DMS79 (cell line): ENCODE results near the gene EFCAB11.

Source experiments
- DNase-seq: peaks from one replicate; lab custom pipeline; 2025; lab: John Stamatoyannopoulos, UW

The EFCAB11 gene

DNA sequence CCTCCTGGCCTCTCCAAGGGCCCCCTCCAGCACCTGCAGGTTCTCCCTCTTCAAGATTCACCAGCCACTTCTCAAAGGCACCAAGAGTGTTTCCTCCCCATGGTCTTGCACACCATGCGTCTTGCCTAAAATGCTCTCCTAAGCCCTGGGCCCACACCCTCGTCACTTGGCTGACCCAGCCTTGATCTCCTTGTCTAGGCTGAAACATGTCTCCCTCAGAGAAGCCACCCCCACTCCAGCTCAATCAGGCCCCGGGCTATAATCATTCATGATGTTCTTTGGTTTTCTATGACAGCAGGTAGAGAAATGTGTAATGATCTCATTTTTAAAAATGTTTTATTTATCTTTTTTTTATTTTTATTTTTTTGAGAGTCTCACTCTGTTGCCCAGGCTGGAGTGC is 88.1 kb downstream of the EFCAB11 start:
- DNase-seq, result no peak

DNA sequence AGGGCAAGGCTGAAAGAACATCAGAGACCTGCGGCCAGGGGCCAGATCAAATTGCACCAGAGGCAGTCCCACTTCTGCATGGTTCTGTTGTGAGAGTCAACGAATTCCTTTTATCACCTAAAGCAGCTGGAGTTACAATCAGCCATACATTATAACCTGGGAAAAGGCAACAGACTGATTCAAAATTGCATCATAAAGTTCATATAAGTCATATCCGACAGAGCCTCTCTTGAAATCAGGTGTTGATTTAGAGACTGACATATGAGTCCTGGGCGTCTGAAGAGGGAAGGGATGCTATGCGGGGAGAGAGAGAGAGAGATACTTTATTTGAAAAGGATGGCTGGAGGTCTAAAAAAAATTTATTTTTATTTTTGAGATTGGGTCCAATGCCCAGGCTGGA is 89.4 kb downstream of the EFCAB11 start:
- DNase-seq, result no peak

DNA sequence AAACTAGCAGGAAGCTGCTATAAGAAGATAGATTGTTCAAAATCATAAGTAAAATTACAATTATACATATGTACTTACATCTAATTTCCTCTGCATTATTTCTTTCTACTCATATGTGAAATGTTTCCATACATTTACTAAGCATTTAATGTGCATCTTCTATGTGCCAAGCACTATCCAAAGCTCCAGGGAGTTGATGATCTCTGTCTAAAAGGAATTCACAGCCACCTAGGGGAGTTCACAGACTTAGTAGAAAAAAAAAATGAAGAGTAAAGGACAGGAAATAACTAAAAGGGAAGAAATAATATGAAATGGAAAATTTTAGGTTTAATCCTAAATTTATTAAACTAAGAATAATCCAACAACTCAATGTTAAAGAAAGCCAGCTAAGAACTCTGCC is 91.7 kb downstream of the EFCAB11 start:
- no peak for DNase-seq

DNA sequence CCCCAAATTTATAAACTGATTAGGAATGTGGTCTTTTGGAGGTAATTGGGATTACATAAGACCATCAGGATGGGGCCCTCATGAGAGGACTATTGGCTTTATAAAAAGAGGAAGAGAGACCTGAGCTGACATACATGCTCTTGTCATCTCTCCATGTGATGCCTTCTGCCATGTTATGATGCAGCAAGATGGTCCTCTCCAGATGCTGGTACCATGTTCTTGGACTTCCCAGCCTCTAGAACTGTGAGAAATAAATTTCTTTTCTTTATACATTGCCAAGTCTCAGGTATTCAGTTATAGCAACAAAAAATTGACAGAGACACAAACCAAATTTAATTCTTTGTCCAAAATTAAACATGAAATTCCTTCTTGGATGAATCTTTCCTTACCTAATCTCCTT is 92.9 kb downstream of the EFCAB11 start:
- no peak for DNase-seq

DNA sequence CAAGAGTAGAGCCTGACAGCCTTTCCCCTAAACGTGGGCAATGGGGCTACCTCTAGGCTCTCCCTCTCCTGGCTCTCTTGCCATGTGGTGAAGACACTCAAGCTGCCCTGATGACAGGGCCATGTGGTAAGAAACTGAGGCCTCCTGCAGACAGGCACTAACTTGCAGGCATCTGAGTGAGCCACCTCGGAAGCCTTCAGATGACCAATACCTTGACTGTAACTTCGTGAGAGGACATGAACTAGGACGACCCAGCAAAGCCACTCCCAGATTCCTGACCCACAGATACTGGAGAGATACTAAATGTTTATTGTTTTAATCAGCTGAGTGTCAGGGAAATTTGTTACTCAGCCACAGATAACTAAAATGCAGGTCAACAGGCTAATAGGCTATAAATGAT is 96.4 kb downstream of the EFCAB11 start:
- DNase-seq, result no peak

DNA sequence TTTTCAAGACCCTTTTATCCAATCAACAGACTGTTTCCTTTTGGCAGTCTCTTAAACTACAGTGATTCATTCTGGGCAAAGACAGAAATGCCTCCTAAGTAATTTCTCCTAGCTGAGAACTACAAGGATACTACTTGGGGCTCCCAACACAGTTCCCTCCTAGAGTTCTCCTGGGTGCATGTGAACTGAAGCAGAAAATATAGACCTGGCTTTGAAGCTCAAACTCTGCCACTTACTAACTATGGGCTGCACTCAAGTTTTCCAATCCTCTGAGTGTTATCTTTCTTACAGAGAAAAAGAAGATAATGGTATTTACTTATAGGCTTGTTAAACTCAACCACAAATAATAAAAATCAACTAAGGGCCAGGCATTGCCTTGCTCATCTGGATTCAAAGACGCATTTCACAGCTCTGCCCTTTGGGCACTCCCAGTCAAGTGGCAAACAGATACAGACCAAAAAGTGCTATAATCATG is 97.6 kb downstream of the EFCAB11 start:
- DNase-seq, result peak; percentile 56

GRCh38 chr14:89855961-89856656 is 98.4 kb downstream of the EFCAB11 start:
- DNase-seq, result no peak

GRCh38 chr14:89853936-89854693 is 100.4 kb downstream of the EFCAB11 start:
- no peak for DNase-seq

- DNase-seq, result peak; percentile 39
Observed at GRCh38 chr14:89851106-89851505, 103.4 kb downstream of the EFCAB11 start.

DNA sequence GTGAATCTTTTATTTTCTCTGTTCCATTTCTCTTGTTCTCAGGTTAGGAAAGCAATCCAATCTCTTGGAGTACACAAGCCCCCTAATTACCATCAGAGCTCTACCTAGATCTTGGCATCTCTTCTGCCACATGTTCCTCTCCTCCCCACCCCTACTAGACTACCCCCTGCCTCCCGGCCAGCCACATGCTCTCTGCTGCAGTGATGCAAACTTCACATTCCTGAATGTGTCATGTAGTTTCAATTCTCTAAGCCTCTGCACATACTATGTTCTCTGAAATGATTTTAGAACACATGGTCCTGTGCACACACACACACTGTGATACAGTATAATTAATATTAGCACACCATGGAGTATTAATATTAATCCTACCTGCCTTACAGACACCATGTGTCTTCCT is 104.6 kb downstream of the EFCAB11 start:
- no peak for DNase-seq

- DNase-seq, result no peak
Observed at GRCh38 chr14:89848165-89848564, 106.4 kb downstream of the EFCAB11 start.

GRCh38 chr14:89845346-89845745 is 109.2 kb downstream of the EFCAB11 start:
- no peak for DNase-seq

- DNase-seq, result no peak
Observed at GRCh38 chr14:89844508-89844907, 110.0 kb downstream of the EFCAB11 start.

DNA sequence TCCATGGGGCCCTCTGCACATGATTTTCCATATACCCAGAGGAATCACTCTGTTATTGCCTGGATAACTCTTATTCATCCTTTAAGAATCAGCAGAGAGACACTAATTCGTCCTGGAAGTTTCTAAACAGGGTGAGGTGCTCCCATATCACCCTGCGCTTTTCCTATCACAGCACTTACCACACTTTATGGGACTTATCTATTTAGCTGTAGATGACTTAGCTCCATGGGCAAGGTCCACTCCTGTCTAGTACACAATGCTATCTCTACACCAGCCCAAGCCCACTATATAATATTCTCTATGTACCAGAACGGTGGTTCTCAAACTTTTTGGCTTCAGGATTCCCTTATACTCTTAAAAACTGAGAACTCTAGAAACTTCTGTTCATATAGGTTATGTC is 111.7 kb downstream of the EFCAB11 start:
- no peak for DNase-seq

GRCh38 chr14:89841851-89842250 is 112.7 kb downstream of the EFCAB11 start:
- DNase-seq, result no peak

DNA sequence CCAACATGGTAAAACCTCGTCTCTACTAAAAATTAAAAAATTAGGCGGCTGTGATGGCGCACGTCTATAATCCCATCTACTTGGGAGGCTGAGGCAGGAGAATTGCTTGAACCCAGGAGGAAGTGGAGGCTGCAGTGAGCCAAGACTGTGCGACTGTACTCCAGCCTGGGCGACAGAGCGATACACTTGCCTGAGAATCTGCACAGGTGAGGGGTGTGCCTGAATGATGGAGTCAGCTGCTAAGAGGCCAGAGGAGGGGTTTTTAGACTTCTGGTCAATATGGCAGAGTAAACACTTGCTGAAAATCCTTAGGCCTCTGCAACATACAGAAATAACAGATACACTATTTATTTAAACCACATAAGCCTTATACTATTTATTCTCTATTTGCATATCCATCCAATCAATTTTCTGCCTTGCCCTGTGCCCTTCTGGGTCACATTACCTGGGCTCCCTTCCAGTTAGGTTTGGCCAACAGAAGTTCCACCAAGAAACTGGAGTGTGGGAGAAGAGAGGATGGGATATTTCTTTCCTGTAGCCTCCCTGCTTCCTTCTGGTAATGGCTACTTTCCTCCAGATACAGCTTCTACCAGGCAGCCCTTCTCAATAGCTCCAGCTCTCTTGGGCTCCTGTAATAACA is 117.6 kb downstream of the EFCAB11 start:
- no peak for DNase-seq

DNA sequence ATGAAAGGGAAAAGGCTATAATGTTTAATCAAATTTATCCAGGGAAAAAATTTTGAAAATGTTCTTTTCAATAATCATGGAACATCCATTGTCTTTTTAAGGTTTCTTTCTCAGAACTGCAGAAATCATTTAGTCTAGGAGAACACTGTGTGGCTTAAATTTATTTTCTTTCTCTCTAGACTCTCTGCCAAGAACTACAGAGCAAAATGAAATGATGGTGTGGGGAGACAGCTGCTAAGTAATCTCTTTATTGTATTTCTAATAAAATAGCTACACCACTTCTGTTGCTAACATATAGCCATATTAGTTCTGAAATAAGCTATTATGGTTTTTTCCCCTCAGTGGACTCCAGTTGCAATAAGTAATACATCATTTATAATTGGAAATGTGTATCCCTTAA is 120.9 kb downstream of the EFCAB11 start:
- DNase-seq, result no peak

- DNase-seq, result no peak
Observed at GRCh38 chr14:89833120-89833532, 121.4 kb downstream of the EFCAB11 start.

DNA sequence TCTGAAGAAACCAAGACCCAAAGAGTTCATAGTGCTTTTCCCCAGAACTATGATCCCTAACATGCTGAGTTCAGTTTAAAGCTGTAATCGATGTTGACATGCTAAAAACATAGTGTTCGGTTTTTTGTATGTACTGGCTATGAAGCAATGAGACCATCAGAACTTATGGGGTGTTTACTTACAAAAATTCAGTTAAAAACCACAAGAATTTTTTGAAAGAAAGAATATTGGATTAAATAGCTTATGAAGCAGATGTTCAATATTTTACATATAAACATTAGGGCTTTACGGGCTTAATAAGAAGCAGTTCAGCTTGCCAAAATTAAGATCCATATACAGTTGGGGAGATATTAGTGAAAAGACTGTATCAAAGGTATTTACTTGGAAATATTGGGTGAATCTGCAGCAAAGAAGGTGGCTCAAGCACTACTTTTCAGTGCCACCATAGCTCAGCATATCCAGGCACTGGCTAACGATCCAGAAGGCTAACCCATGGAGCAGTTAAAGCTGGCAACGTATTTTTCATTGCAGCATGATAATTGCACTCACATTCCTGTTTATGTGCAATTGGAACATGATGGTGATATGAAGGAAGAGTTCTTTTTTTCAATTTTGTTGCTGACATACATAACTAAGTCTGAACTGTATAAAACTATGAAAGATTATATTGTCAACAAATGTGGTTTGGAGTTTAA is 125.9 kb downstream of the EFCAB11 start:
- DNase-seq, result no peak

DNA sequence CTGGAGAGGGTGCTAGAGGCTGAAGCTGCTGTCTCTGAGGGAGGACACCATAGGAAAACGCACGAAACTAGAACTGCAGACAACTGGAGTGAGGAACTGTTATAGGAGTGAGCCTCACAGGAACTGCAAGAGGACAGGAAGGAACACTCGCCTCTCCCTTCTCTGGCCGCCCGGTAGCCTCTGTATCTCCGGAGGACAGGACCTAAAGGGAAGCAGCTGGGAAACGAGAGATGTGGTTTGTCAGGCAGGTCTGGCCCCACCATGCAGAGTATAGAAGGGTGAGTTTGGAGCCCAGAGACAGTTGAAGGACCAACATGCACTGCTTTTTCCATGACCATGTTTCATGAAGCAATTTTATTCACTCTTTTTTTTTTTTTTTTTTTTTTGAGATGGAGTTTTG is 127.3 kb downstream of the EFCAB11 start:
- no peak for DNase-seq

DNA sequence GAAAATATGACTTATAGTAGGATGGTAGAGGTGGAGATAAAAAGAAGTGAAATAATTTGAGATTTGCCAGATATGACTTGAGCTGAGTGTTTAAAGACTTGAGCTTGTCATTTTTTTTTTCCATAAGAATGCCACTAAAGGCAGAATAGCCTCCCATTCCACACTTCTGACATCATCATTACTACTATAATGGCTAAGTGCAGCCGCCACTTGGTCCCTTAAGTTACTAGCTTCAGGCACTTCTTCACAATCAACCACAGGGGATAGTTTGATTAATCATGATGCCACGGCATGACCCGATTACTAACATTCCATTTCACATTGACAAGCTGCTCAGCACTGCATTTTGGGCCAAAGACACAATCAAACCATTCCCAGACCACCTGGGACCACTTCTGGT is 127.9 kb downstream of the EFCAB11 start:
- DNase-seq, result no peak

DNA sequence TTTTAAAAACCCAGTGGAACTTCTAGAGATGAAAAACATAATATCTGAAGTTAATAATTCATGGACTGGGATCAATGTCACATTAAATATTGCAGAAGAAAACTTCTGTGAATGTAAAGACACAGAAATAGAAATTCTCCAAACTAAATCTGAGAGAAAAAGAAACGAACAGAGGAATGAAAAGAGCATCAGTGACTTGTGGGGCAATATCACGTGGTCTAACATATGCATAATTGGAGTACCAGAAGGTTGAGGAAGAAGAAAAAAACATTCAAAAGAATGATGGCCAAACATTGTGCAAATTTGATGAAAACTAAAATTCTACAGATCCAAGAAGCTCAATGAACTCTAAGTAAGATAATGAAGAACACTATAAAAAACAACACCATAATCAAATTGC is 130.8 kb downstream of the EFCAB11 start:
- DNase-seq, result no peak

DNA sequence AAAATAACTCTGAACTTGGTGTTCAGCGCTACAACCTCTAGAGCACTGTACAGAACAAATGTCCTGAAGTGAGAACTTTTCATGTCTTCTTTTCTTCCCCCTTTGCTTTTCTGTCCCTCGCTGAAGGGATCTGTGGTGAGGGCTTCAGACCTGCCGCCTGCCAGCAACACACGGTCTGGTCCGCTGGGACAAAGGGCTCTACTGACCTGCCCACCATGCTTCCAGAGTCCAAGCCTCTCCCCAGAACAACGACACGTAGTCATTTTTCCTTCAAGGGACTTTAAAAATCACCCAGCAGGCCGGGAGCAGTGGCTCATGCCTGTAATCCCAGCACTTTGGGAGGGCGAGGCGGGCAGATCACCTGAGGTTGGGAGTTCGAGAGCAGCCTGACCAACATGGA is 140.4 kb downstream of the EFCAB11 start:
- DNase-seq, result no peak
